ENCODE data around the gene TTLL10. TPM values are rescaled to one million over a fixed set of nuclear protein-coding genes. Genes with fewer than 3 reads are reported as not detected.

The TTLL10 gene
- total RNA-seq, 1 donor from 2014 or later = not detected

GRCh38 chr1:1204998-1205768 lies 31.5 kb downstream of the TTLL10 start:
- DNase-seq (ENCODE audit: low read depth, low spot score) = no peak

DNA sequence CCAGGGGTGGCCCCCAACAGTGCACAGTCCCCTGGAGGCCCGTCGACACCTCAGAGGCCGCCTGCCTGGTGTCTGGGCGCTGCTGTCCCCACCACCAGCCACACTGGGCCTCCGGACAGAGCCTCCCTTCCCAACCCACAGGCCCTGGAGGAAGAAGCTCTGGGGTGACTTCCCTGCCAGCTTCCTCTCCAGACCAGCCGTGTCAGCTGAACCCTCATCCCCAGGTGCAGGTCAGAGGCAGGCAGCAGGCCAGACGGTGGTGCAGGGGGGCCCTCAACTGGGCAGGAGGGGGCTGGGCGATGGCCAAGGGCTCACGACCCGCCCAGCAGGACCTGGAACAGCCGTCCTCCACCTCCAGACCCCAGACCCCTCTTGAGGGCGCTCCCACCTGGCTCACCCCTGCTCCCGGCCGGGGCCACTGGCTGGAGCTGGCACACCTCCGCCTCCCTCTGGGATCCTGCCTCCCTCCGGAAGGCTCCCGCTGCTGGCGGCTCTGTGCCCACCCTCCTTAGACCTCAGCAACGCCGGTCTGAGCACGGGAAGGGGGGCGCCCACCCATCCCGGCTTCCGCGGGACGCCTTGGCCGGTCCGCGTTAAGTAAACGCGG lies 32.2 kb downstream of the TTLL10 start:
- DNase-seq (ENCODE audit: low read depth, low spot score) = no peak

DNA sequence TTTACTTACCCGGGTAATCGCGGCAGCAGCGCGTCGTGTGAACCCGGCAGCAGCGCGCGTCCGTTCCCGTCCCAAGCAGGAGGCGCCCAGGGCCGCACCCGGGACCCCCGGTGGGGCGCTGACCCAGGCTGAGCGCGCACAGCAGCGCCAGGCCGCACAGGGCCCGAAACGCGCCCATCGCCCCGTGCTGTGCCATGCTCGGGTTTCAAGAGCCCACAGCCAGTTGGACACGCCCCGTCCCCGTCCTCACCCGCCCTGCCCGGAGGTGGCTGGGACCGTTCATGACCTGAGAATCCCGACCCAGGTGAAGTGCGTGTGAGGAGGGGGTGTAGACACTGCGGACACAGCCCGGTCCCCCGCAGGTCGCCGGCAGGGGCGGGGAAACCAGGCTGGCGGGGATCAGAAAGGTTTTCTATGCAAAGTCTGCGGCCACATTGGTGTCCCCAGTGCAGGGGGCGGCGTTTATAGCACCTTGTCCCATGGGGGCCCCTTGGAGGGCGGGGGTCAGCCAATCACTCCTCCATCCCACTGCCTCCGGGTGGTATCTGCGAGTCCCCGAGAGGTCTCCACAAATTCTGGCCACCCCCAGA lies 32.8 kb downstream of the TTLL10 start, which contains the start of gene TNFRSF18:
Gene TNFRSF18 (minus strand): TSS at position 217 of the 590 bp plus-strand sequence. CDS start 21 bp downstream, at position 196.
- no peak for DNase-seq (ENCODE audit: low read depth, low spot score)

- DNase-seq (ENCODE audit: low read depth, low spot score) = no peak
Observed at GRCh38 chr1:1206966-1207531, 33.4 kb downstream of the TTLL10 start.

GRCh38 chr1:1207571-1207892 lies 33.9 kb downstream of the TTLL10 start:
- no peak for DNase-seq (ENCODE audit: low read depth, low spot score)

GRCh38 chr1:1208713-1209433 lies 35.2 kb downstream of the TTLL10 start:
- DNase-seq (ENCODE audit: low read depth, low spot score) = no peak

GRCh38 chr1:1210726-1211540 lies 37.3 kb downstream of the TTLL10 start:
- no peak for DNase-seq (ENCODE audit: low read depth, low spot score)

GRCh38 chr1:1211541-1212441 lies 38.1 kb downstream of the TTLL10 start:
- DNase-seq (ENCODE audit: low read depth, low spot score) = no peak

DNA sequence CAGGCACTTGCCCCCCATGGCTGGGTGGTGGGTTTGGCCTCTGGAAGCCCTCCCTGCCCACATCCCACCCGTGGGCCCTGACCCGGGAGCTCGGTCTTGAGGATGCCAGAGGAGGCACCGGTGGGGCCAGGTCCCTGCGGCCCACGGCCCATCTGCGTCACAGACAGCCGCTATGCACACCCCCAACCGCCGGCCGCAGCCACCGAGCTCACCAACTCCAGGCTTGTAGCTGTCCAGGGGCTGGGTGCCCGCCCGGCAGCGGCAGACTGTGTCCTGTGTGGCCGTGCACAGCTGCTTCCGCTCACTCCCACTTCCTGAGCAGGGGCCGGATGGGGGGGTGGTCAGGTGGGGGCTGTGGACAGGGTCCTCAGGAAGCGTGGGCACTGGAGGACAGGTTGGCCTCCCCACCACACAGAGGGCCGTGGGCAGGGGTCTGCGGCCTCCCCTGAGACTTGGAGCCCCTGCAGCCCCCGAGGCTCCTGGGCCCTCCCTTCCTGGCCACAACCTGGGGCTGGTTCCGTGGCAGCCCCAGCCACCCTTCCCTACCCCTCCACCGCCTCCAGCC lies 39.2 kb downstream of the TTLL10 start:
- no peak for DNase-seq (ENCODE audit: low read depth, low spot score)

GRCh38 chr1:1213345-1214265 lies 39.9 kb downstream of the TTLL10 start, which contains the start of gene TNFRSF4:
Gene TNFRSF4 (minus strand): TSS chr1:1214153. CDS start chr1:1214127, 26 bp downstream.
- DNase-seq (ENCODE audit: low read depth, low spot score) = no peak

- DNase-seq (ENCODE audit: low read depth, low spot score) = no peak
Observed at GRCh38 chr1:1215080-1215676, 41.5 kb downstream of the TTLL10 start.

DNA sequence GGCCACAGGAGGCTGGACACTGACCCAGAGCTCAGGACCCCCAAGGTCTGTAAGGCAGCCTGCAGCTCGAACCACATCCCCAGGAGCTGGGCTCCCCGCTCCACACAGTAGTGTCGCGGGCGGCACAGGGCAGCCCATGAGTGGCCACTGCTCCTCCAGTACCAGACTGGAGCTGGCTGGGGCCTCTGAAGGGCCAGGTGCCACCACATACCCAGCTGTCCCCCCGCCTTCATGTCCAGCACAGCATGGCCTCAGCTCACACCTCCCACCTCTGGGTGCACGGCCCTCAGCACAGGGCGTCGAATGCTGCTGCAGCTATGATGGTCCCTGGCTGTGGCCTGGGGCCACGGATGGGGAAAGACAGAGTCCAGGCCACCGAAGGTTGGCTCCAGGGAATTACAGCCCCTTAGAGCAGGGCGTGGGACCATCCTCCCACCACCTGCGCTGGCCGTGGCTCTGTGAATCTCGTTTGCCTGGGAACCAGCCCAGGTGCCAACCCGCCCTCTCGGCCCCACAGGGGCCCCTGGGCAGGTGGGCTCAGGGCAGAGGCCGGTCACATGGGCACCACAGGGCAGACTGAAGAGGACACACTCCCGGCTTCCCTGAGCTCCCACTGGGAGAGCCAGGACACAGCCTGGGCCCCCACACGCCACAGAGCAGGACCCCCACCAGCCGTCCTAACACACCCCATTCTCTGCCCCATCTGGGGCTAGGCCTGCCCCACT lies 42.4 kb downstream of the TTLL10 start:
- no peak for DNase-seq (ENCODE audit: low read depth, low spot score)

DNA sequence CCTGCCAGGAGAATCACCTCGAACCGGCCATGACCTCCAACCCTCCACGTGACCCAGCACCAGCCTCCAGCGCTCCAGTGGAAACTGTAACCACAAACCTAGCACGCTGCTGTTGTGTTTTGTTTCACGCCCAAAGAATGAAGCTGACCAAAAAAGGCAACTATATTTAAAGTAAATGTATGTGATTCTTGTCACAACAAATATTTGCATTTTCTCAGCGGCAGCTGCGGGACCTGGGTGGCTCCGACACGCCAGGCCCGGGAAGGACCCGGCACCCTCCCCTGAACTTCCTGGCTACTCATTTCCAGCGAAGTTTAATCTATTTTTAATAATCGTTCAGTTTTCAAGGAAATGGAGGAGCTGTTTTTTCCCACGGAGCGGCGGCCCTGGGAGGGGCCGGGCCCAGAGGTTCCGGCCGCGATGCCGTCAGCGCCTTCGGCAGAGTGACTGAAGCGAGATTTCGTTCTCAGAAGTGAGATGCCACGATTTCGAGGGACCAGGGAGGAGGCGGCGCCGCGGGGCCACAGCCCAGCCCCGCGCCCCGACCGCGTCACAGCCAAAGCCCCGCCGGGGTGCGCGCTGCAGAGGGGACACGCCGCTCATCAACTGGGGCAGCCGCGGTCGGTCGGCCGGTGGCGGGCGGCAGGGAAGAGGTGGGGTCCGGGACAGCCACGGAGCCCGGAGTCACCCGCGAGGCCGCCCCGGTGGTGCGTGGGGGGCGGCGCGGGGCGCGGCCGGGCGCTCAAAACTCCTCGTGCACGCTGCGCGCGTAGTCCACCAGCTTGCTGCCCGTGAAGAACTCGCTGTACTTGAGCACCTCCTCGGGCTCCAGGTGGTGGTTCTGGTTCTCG lies 43.3 kb downstream of the TTLL10 start:
- no peak for DNase-seq (ENCODE audit: low read depth, low spot score)

DNA sequence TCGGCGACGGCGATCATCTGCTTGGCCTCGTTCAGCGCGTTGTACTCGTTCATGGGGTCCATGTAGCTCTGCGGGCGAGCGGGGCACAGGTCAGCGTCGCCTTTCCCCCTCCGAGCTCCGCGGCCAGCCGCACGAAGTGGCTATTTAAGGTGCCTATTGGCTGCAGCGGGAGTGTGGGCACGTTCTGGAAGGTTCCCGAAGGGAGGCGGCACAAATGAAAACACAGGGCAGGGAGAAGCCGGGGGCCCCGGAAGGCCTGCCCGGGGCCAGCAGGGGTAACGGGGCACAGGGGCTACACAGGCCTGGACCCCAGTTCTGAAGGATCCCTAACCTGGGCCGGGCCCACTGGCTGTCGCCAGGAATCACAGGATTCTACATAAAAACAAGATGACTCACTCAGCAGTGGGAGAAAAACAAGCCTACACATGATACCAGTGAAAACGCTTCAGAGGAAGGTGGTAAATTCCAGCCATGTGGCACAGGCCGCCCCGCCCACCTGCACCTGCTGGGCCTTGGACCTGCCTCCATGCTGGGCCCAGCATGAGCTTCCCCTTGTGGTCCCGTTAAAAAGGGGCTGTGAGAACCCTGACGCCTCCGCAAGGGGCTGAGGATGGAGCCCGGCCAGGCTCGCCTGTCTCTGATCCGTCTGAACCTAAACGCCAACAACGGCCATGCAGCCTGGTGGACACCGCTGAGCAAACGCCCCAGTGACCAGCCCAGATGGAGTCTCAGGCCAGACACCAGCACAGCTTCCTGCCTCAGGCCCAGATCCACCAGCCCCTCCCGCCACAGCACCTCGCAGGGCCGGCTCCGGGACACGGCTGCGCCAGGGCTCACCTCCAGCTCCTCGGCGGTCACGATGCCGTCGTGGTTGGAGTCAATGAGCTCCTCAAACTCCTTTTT lies 44.2 kb downstream of the TTLL10 start:
- no peak for DNase-seq (ENCODE audit: low read depth, low spot score)

DNA sequence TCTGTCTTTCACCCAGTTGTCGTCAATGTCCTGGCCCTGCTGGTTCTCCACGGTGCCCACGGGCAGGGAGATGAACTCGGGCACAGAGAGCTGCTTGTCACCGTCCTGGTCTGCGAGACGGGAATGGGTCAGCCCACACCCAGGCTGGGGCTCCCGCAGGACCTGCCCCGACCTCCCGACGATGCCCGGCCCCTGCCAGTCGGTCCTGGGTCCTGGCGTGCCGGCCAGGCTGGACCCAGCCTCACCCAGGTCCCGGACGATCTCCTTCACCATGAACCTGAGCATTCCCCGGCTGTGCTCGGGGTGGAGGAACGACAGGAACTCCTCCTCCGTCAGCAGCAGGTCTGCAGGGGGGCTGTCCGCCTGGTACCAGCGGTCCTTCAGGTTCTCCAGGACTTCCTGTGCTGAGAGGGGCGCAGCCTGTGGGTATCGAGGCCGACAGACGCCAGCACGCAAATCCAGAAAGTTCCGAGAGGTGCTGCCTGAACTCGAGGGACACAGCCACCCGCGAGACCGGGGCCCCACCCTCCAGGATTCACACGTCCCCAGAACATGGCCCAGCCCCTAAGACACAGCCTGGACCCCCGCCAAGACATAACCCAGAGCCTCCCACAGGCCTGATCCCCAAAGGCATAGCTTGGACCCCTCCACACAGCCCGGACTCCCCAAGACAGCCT lies 45.0 kb downstream of the TTLL10 start:
- no peak for DNase-seq (ENCODE audit: low read depth, low spot score)
